Measurements from ENCODE around the gene SDF2.
"Not testable (repeated sequence)": the region's sequence is repeated elsewhere in the genome, so short reads cannot be mapped to it uniquely, and the experiment has no call there.

The SDF2 gene

GRCh38 chr17:28634206-28634865 lies 27.4 kb downstream of the SDF2 start:
- no peak for DNase-seq (ENCODE audit: low spot score)

GRCh38 chr17:28626818-28627217 lies 34.9 kb downstream of the SDF2 start:
- DNase-seq (ENCODE audit: low spot score) = no peak

- no peak for DNase-seq (ENCODE audit: low spot score)
Measured at GRCh38 chr17:28624148-28624547, 37.6 kb downstream of the SDF2 start.

- DNase-seq (ENCODE audit: low spot score) = no peak
Measured at GRCh38 chr17:28623696-28624095, 38.0 kb downstream of the SDF2 start.

- no peak for DNase-seq (ENCODE audit: low spot score)
Measured at GRCh38 chr17:28622186-28622585, 39.5 kb downstream of the SDF2 start.

GRCh38 chr17:28620010-28620409 lies 41.7 kb downstream of the SDF2 start:
- DNase-seq (ENCODE audit: low spot score) = no peak

- DNase-seq (ENCODE audit: low spot score) = no peak
Measured at GRCh38 chr17:28618464-28618863, 43.2 kb downstream of the SDF2 start.

- no peak for DNase-seq (ENCODE audit: low spot score)
Measured at GRCh38 chr17:28616281-28616680, 45.4 kb downstream of the SDF2 start.

- DNase-seq (ENCODE audit: low spot score) = no peak
Measured at GRCh38 chr17:28615260-28615940, 46.3 kb downstream of the SDF2 start.

- no peak for DNase-seq (ENCODE audit: low spot score)
Measured at GRCh38 chr17:28613931-28614381, 47.8 kb downstream of the SDF2 start, which contains the start of gene RSKR. TSS of gene RSKR (minus strand) at chr17:28614185. CDS start at chr17:28614161, 24 bp downstream.

- DNase-seq (ENCODE audit: low spot score) = peak; percentile 58
Measured at GRCh38 chr17:28612936-28613872, 48.5 kb downstream of the SDF2 start.

GRCh38 chr17:28612531-28612930 lies 49.2 kb downstream of the SDF2 start:
- no peak for DNase-seq (ENCODE audit: low spot score)

- DNase-seq (ENCODE audit: low spot score) = no peak
Measured at GRCh38 chr17:28610376-28610775, 51.3 kb downstream of the SDF2 start.

- DNase-seq (ENCODE audit: low spot score) = not testable (repeated sequence)
Measured at GRCh38 chr17:28604031-28604430, 57.7 kb downstream of the SDF2 start.

GRCh38 chr17:28599311-28600184 lies 62.2 kb downstream of the SDF2 start:
- no peak for DNase-seq (ENCODE audit: low spot score)

- peak; percentile 96 for DNase-seq (ENCODE audit: low spot score)
Measured at GRCh38 chr17:28598799-28599310, 62.9 kb downstream of the SDF2 start, which contains the start of gene SPAG5. TSS of gene SPAG5 (minus strand) at chr17:28599025. CDS start at chr17:28598946, 79 bp downstream.

- DNase-seq (ENCODE audit: low spot score) = no peak
Measured at GRCh38 chr17:28598389-28598788, 63.3 kb downstream of the SDF2 start.
